HG03045 (cell line): Measurements from ENCODE around the gene LHX3.
"Not testable (repeated sequence)": the region's sequence is repeated elsewhere in the genome, so short reads cannot be mapped to it uniquely, and the experiment has no call there.

Source experiments
- ATAC-seq: cut with Tn5 transposase; IDR thresholded peaks from one replicate; pipeline ENCODE4 v1.9.1; 2021; ENCODE audit warnings: mild to moderate bottlenecking, moderate library complexity; ENCODE audit not compliant: unreplicated experiment

Gene LHX3

DNA sequence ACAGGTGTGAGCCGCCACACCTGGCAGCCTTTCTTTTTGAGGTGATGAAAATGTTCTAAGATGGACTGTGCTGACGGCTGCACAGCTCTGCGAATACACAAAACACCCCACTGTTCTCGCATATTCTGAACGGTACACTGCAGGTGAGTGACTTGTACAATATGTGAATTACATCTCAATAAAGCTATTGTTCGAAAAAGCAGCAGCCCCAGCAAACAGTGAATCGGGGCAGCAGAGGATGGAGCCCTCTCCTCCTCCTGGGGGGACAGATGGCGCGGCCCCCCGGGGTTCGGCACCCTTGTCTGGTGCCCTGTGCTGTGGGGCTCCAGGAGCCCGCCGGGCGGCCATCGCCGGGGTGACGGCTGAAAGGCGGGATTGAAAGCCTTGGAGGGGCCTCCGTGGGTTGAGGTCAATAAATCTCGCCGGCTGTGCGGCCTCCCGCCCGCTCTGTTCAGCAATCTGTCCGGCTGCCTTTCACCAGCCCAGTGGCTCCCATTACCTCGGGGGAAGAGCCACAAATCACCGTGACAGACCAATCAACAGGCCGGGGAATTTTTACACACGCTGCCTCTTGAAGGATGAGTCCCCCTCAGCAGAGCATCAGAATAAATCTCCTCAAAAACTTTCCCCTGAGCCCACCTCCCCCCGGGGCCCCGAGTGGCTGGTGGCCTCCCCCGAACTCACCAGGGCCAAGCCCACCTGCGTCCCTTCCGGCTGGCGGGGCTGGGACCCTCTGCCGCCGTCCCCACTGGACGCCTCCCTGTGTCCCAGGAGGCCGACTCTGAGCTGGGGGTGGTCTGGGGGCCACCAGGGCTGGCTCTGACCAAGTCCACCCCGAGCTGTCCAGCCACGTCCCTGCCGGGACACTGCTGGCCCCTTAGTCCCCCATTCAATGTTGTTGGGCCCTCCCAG, 48.5 kb downstream of the LHX3 start:
- no peak for ATAC-seq

DNA sequence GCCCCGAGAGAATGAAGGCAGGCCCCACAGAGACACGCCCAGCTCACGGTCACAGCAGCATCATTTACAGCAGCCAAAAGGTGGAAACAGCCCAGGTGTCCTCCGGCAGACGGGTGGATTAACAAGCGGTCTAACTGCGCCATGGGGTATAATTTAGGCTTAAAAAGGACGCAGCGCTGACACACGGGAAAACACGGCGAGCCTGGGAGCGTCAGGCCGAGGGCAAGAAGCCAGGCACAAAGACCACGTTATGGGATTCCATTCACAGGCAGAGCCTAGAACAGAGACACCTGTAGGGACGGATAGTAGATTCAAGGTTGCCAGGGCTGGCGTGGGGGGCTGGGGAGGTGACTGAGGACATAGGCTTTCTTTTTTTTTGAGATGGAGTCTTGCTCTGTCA, 49.4 kb downstream of the LHX3 start:
- ATAC-seq = no peak

DNA sequence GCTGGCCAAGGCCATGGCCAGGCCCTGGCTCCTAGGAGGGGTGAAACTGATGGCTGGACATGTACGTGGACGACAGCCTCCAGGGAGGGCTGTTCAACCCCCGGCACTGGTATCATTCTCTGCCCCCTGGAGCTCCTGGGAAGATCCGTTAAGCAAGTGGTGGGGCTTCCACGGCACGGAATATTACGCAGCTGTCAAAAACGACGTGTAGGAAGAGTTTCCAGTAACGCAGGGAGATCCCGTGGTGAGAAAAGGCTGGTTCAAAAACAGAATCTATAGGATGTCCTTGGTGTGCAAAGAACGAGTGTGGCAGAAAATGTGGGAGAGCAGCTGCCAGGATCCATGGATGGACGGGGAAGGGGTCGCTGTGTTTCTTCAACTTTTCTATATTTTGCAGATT, 50.0 kb downstream of the LHX3 start:
- no peak for ATAC-seq

DNA sequence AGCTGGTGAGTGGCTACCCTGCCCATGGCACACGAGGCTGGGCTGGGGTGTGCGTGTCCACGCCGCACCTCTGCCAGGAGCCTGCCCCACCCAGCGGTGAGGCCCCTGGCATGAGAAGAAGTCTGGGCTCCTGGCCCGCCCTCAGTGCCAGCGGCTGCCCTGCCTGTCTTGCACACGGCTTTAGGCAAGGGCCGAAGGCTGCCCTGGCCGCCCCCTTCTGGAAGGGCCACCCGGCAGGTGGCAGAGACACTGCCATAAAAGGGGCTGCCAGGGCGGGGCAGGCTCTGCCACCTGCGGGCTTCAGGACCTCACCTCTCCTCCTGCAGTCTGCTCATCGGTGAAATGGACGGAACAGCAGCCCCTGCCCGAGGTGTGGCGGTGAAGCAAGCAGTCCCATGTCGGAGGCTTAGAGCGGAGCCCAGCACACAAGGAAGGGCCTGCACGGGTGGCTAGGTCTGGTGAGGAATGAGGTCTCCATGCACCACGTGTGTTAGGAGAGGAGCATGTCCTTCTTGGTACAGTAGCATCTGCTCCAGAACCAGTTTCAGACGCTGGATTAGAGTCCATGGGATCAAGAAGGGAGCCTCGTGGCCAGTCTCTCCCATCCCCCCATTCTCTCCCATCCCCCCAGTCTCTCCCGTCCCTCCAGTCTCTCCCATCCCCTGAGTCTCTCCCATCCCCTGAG, 51.4 kb downstream of the LHX3 start:
- ATAC-seq = no peak

DNA sequence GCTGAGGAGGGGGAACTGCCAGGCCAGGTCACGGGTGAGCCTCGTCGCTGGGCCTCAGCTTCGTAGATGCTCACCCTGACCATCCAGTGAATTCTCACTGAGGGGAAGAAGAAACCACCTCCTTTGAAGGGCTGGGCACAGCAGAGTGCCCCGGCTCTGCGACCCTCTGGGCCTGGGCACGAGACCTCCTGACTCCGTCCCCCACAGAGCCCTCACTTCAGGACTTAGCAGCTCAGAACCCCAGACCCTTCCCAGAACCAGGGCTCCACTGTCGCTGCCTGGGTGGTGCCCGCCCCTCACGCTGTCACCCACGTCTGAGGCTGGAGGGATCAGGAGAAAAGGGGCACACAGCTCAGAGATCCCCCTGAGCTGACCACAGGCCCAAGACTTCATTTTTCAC, 52.0 kb downstream of the LHX3 start:
- ATAC-seq = no peak

DNA sequence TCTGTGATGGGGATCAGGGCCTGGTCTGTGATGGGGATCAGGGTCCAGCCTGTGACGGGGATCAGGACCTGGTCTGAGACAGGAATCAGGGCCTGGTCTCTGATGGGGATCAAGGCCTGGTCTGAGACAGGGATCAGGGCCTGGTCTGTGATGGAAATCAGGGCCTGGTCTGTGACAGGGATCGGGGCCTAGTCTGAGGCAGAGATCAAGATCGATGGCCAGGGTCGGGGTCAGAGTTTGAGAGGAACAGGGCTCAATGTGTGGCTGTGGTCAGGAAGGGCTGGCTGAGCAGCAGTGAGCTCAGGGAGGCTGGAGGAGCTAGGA, 52.4 kb downstream of the LHX3 start:
- no peak for ATAC-seq

DNA sequence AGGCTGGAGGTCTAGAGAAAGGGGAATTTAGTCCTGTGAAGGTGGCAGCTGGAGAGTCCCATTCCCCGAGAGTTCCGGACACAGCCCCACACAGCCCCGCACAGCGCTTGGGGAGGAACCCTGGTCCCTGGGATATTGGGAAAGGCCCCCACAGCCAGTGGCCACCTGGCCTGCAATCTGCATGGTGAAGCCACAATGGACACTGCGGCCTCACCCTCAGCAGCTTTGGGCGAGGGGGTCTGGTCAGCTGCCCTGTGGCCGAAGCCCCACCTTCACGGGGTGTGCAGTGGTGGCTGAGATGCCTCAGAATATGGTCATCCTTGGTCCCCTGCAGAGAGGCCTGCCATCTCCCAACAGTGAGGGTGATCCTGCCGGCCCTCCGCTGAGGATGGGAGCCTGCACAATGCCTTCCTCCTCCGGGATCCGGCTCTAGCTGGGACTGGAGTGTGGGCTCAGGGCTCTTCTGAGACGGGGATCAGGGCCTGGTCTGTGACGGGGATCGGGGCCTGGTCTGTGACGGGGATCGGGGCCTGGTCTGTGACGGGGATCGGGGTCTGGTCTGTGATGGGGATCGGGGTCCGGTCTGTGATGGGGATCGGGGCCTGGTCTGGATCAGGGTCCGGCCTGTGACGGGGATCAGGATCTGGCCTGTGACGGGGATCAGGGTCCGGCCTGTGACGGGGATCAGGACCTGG, 52.9 kb downstream of the LHX3 start:
- ATAC-seq = no peak

DNA sequence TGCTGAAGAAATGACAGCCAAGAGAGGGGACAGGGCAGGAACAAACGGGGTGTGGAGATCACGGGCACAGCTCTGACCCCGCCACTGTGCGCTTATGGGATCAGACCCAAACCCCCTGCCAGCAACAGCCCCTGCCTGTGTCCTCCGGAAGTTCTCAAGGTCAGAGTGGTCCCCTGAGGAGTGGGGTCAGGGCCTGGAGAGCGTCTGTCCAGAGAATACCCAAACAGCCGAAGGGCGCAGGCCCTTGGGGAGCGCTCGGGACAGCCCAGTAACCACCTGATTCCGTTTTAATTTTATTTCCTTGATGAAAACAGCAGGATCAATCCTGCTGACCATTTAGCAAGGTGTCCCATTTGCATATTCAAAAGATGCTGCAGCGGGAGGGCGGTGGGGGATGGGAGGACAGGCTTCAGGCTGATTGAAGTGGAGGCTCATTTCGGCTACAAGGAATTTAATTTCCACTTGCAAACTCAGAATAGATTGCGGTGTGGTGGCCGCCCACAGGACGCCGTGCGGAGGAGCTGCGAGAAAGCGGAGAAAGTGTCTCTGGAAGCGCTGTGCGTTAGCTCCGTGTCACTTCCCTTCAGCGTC, 53.6 kb downstream of the LHX3 start:
- ATAC-seq = no peak

DNA sequence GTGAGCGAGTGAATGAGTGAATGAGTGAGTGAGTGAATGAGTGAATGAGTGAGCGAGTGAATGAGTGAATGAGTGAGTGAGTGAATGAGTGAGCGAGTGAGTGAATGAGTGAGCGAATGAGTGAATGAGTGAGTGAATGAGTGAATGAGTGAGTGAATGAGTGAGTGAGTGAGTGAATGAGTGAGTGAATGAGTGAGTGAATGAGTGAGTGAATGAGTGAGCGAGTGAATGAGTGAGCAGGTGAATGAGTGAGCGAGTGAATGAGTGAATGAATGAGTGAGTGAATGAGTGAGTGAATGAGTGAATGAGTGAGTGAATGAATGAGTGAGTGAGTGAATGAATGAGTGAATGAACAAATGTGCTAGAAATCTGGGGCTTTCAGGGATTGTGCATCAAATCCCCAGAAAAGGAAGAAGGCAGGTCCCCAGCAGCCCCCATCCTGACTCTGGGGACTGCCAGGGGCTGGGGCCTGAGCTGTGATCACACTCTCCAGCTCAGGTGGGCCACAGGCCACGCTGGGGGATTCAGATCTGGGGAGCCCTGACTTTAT, 54.2 kb downstream of the LHX3 start:
- not testable (repeated sequence) for ATAC-seq

DNA sequence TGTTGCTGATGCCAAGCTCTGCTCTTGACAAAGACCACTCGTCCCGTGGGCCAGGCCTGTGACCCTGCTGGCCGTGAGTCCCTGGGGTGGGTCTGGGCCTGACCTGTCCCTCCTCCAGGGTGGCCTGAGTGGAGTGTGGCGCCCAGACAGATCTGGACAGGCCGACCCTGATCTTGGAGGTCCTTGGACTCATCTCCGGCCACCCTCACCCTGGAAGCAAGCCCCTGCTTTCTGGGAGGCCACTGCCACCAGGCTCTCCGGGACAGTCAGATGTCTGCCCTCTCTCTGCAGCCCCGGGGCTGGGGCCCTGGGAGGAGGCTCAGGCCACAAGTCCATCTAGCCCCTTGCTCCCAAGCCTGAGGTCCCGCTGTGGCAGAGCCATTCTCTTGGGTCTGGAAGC, 55.1 kb downstream of the LHX3 start:
- no peak for ATAC-seq

DNA sequence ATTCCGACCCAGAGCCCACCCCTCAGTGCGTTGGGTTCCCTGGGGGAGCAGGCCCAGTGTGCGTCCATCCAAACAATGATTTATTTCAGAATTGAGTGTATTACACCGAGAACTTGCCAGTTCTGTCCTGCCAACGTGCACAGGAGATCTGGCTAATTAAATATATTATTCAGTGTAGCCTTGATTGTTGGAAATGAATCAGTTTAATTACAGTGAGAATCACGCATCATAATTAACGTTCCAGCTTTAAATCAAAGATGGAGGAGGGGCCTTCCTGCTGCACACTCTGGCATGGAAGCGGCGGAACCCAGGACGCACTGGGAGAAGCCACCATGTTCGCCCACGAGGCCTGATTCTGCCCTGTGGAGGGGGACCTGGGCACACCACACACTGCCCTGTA, 55.6 kb downstream of the LHX3 start:
- ATAC-seq = no peak

DNA sequence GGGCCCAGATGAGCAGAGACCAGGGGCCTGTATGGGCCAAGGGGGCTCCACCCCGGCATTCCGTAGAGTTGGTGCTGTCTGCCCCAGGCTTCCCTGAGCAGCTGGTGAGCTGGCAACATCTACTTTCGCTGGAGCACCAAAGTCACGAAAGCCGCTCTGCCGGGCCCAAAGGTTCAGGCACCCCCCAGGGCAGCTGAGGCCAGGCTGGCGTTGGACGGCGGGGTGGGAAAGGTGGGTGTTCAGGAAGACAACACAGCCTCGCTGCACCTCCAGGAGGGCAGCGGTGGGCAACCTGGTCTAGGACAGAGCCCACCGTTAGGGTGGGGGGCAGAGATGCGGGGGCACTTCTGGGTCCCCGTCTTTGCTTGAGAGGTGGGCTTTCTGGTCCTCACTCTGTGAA, 56.2 kb downstream of the LHX3 start:
- no peak for ATAC-seq

DNA sequence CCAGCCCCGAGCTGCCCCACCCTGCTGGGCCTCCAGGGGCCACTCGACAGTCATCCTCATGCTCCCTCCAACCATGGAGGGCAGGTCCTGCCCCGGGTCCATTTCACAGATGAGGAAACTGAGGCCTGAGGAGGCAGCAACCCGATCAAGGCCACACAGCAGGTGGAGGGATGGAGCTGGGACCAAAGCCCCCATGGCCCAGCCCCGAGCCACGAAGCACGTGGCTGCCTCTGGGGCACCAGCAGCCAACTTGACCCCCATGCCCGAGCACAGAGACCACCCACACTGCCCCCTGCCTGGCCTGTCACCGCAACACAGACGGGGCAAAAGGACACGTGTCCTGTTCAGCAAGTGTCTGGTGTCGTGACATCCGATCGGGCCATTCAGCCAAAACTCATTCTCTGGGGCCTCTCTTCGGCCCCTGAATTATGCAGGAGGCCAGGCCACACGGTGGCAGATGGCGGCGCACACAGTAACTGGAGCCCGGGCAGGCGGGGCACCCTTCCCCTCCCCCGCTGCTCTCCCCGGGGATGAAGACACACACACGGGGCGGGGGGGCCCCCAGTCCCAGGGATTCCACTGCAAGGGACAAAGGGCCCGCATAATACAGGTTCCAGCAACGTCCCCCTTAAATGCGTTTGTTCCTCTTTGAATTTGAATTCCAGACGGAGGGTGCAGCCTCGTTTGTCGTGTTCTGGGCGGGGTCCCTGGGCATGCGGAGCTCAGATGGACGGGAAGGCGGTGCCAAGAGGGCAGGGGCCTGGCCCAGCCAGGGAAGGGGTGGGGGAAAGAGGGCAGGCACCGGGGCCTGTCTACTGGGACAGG, 56.8 kb downstream of the LHX3 start:
- no peak for ATAC-seq

DNA sequence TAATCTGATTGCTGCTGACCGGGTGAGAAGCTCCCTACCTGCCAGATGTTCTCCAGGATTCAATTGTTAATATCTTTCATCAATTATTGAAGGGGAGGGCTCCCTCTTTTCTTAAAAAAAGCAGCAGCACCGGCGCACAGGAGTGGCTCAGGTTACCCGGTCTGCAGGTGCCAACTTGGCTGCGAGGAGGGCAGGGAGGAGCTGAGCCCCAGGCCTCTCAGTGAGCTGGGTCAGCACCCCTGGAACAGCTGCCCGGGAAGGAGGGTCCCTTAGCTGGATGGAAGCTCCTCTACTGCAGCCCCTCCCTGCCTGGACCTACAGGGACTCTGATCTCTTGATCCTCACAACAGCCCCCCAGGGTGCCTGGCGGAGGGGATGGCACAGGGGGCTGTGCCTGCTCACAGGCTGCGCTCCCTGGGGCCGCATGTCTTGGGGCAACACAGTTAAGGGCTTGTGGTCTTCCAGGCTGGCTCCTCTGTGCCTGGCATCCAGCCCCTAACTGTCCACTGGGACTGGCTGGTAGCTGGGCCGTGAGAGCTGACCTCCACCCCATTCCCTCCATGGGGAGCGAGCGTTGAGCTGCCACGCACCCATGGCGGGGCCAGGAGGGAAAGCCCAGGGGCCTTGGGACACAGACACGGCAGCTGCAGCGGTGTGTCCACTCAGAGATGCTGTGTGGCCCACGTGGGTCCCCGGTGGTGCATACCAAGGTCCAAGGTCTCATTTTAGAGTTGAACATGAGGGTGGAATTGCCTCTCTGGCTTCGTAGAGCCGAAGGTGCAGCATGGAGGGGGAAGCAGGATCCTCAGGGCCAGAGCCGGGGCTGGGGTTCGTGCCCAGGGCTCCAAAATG, 57.7 kb downstream of the LHX3 start:
- no peak for ATAC-seq
